ENCODE results near the gene PGC.

DNA sequence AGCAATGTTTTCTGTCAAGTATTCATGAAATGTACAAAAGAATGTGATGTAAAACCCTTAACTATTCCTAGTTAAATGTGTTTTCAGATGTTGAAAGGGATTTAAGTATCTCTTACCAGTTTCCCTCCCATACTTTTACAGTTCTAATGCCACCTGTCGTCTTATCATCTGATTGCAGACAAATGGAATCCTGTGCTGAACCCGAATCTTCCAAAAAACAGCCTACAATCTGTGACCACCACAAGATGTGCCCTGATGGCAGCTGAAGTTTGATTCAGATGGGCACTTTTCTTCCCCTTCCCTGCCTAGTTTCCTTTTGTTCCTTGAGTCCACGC lies 42.2 kb upstream of the PGC start:
- TF ChIP-seq, protein P1, sequence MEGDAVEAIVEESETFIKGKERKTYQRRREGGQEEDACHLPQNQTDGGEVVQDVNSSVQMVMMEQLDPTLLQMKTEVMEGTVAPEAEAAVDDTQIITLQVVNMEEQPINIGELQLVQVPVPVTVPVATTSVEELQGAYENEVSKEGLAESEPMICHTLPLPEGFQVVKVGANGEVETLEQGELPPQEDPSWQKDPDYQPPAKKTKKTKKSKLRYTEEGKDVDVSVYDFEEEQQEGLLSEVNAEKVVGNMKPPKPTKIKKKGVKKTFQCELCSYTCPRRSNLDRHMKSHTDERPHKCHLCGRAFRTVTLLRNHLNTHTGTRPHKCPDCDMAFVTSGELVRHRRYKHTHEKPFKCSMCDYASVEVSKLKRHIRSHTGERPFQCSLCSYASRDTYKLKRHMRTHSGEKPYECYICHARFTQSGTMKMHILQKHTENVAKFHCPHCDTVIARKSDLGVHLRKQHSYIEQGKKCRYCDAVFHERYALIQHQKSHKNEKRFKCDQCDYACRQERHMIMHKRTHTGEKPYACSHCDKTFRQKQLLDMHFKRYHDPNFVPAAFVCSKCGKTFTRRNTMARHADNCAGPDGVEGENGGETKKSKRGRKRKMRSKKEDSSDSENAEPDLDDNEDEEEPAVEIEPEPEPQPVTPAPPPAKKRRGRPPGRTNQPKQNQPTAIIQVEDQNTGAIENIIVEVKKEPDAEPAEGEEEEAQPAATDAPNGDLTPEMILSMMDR (IDR thresholded peaks at IDR 0.05; ENCODE audit: borderline replicate concordance, extremely low read depth, low read length, poor library complexity, severe bottlenecking): no peak
- no peak for TF ChIP-seq EZH2 (IDR thresholded peaks at IDR 0.05; ENCODE audit: borderline replicate concordance, low read depth, low read length, severe bottlenecking)
